HCT116 (cell line): ENCODE data around the gene THSD7A. TPM values are rescaled to one million over a fixed set of nuclear protein-coding genes. Genes with fewer than 3 reads are reported as not detected.
"Not testable (repeated sequence)": the region's sequence is repeated elsewhere in the genome, so short reads cannot be mapped to it uniquely, and the experiment has no call there.

Source experiments
- ATAC-seq: fragments of 200-7000 bp; cut with Tn5 transposase; 2 replicates; pipeline ENCODE4 v1.9.1; 2020; ENCODE audit warnings: mild to moderate bottlenecking, moderate library complexity
- BruUV-seq: library from RNA; stranded (reverse); fragments of 400-500 nt; replicated peaks from 2 replicates; lab custom pipeline; 2021; lab: Mats Ljungman, UMichigan
- CTCF ChIA-PET: fragments of 300-600 bp; sonication (Branson Sonifier 250); formaldehyde crosslinking; loops from one replicate; lab custom pipeline; 2021; ENCODE audit warnings: antibody characterized with exemption; lab: Charles Lee
- POLR2A ChIA-PET: fragments of 300-600, 350-600 bp; sonication (Branson Sonifier 250); formaldehyde crosslinking; loops from one replicate; lab custom pipeline; 2021; ENCODE audit warnings: antibody characterized with exemption; lab: Charles Lee
- RAD21 ChIA-PET, 2 experiments: fragments of 300-600 bp; sonication (Branson Sonifier 250); formaldehyde crosslinking; loops; one replicate each; lab custom pipeline; 2023; ENCODE audit warnings: low total read pairs in 2 of 2; ENCODE audit not compliant: uncharacterized antibody in 2 of 2, unreplicated experiment in 2 of 2, low non-redundant PET in 1 of 2; lab: Charles Lee
- DNase-seq: peaks from one replicate; pipeline ENCODE4 v3.0.0-alpha.2; 2010; ENCODE audit warnings: low read depth, low spot score
- H2AFZ ChIP-seq: fragments of 200-600 bp; shearing (Covaris generic), sonication (generic); 2 replicates; pipeline ENCODE4 v1.6.1; 2017; ENCODE audit warnings: low read depth, mixed run types, mixed read lengths, antibody characterized with exemption, low read length; ENCODE audit not compliant: poor library complexity, severe bottlenecking
- H3K27ac ChIP-seq: 2 replicates; pipeline ENCODE4 v1.5.1; 2012; ENCODE audit warnings: low read depth, low read length
- H3K27me3 ChIP-seq: fragments of 200-600 bp; sonication (generic); 2 replicates; pipeline ENCODE4 v1.6.1; 2016; ENCODE audit warnings: mixed run types, low read length, mixed read lengths; ENCODE audit not compliant: insufficient read depth
- H3K36me3 ChIP-seq, 2 experiments: fragments of 200-500 bp in 1 of 2; fragments of 200-600 bp in 1 of 2; sonication (Bioruptor generic) in 1 of 2; sonication (generic) in 1 of 2; 2 replicates each; pipeline versions ENCODE4 v1.5.1 to v1.6.1; 2014 to 2016; ENCODE audit warnings: low read length in 2 of 2, inconsistent platforms in 1 of 2, mixed read lengths in 1 of 2, mixed run types in 1 of 2; ENCODE audit not compliant: insufficient read depth in 2 of 2, control insufficient read depth in 1 of 2
- H3K4me1 ChIP-seq, 2 experiments: fragments of 200-600 bp in 1 of 2; sonication (generic) in 1 of 2; 2 replicates each; pipeline versions ENCODE4 v1.5.1 to v1.6.1; 2012 to 2017; ENCODE audit warnings: low read length in 2 of 2, inconsistent platforms in 1 of 2, mild to moderate bottlenecking in 1 of 2, mixed read lengths in 1 of 2, mixed run types in 1 of 2, moderate library complexity in 1 of 2; ENCODE audit not compliant: insufficient read depth in 2 of 2, control insufficient read depth in 1 of 2
- H3K4me2 ChIP-seq: fragments of 200-600 bp; sonication (generic); 2 replicates; pipeline ENCODE4 v1.6.1; 2017; ENCODE audit warnings: mixed run types, low read length, mixed read lengths
- H3K4me3 ChIP-seq, 2 experiments: fragments of 200-600 bp in 1 of 2; sonication (generic) in 1 of 2; replicated peaks in 1 of 2; 2 replicates each; pipeline ENCODE4 v1.5.1; 2011 to 2016; ENCODE audit warnings: low read length in 2 of 2, control low read depth in 1 of 2, low read depth in 1 of 2, mild to moderate bottlenecking in 1 of 2, mixed read lengths in 1 of 2, mixed run types in 1 of 2
- H3K79me2 ChIP-seq: fragments of 200-600 bp; sonication (generic); 2 replicates; pipeline ENCODE4 v1.6.1; 2017; ENCODE audit warnings: mild to moderate bottlenecking, mixed run types, low read length, moderate library complexity, mixed read lengths; ENCODE audit not compliant: insufficient read depth
- H3K9ac ChIP-seq: fragments of 200-600 bp; sonication (generic); 2 replicates; pipeline ENCODE4 v1.6.1; 2016; ENCODE audit warnings: low read length, mixed read lengths
- H3K9me2 ChIP-seq: fragments of 200-600 bp; sonication (generic), shearing (Covaris generic); 2 replicates; pipeline ENCODE4 v1.6.1; 2017; ENCODE audit warnings: mixed run types, mild to moderate bottlenecking, moderate library complexity; ENCODE audit not compliant: insufficient read depth
- H3K9me3 ChIP-seq, 2 experiments: fragments of 200-500 bp in 1 of 2; fragments of 200-600 bp in 1 of 2; sonication (Bioruptor generic) in 1 of 2; sonication (generic) in 1 of 2; 2 replicates each; pipeline ENCODE4 v1.6.1; 2014 to 2017; ENCODE audit warnings: low read length in 2 of 2, mixed read lengths in 2 of 2, inconsistent platforms in 1 of 2, low read depth in 1 of 2, mild to moderate bottlenecking in 1 of 2, mixed run types in 1 of 2, moderate library complexity in 1 of 2; ENCODE audit not compliant: control insufficient read depth in 1 of 2, insufficient read depth in 1 of 2
- H4K20me1 ChIP-seq: fragments of 200-600 bp; sonication (generic), shearing (Covaris generic); 2 replicates; pipeline ENCODE4 v1.6.1; 2017; ENCODE audit warnings: mixed run types, mild to moderate bottlenecking, moderate library complexity; ENCODE audit not compliant: insufficient read depth
- CTCF ChIP-seq, 3 experiments: fragments of 200-600 bp in 1 of 3; sonication (generic) in 1 of 3; IDR thresholded peaks in 2 of 3; conservative IDR thresholded peaks in 1 of 3; 2 replicates each; pipeline ENCODE4 v1.5.1; 2012 to 2017; ENCODE audit warnings: low read depth in 2 of 3, low read length in 2 of 3, antibody characterized with exemption in 1 of 3, borderline replicate concordance in 1 of 3, control low read depth in 1 of 3, mild to moderate bottlenecking in 1 of 3, mixed read lengths in 1 of 3, mixed run types in 1 of 3, moderate library complexity in 1 of 3; ENCODE audit not compliant: insufficient read depth in 1 of 3
- ELF1 ChIP-seq: IDR thresholded peaks from 2 replicates; pipeline ENCODE4 v1.6.1; 2012; ENCODE audit warnings: low read depth, borderline replicate concordance
- FOSL1 ChIP-seq: IDR thresholded peaks from 2 replicates; pipeline ENCODE4 v1.6.1; 2012; ENCODE audit warnings: low read depth
- MAX ChIP-seq: IDR thresholded peaks from 2 replicates; pipeline ENCODE4 v1.6.1; 2012
- SP1 ChIP-seq: IDR thresholded peaks from 2 replicates; pipeline ENCODE4 v1.6.1; 2012; ENCODE audit warnings: low read depth
- SRF ChIP-seq: IDR thresholded peaks from 2 replicates; pipeline ENCODE4 v1.6.1; 2012; ENCODE audit warnings: low read depth
- ZBTB33 ChIP-seq: IDR thresholded peaks from 2 replicates; pipeline ENCODE4 v1.6.1; 2011; ENCODE audit warnings: mild to moderate bottlenecking, low read length, moderate library complexity; ENCODE audit not compliant: insufficient replicate concordance; ENCODE audit errors: extremely low read depth
- ZFX ChIP-seq: fragments of 450-650 bp; IDR thresholded peaks from 2 replicates; pipeline ENCODE4 v1.6.1; 2017
- ZNF274 ChIP-seq: fragments of 200-500 bp; sonication (Bioruptor generic); IDR thresholded peaks from 2 replicates; pipeline ENCODE4 v1.6.1; 2014; ENCODE audit warnings: mild to moderate bottlenecking, low read depth, low read length, inconsistent platforms
- intact Hi-C: fragments of 100-400 bp; cut with micrococcal nuclease; formaldehyde crosslinking; loops from 2 replicates; pipeline ENCODE4 v1.10.0; 2022
- total RNA-seq: library from RNA; stranded (reverse); gene quantifications from one replicate; pipeline ENCODE4 v1.2.1, GENCODE V29; 2021; ENCODE audit not compliant: unreplicated experiment

Gene THSD7A
- total RNA-seq, 1 experiment from 2014 or later = 0.05 TPM

- TF ChIP-seq MAX (no peak), ZBTB33 (no peak), ELF1 (no peak), CTCF (IDR thresholded peaks at IDR 0.05 in 2 of 3, conservative IDR thresholded peaks at IDR 0.05 in 1 of 3; ENCODE audit: borderline replicate concordance in 1 of 3, insufficient read depth in 1 of 3, low read depth in 2 of 3, low read length in 2 of 3) (no peak), ZNF274 (no peak), FOSL1 (no peak), SP1 (no peak), SRF (no peak), ZFX (no peak)
These were observed 307.3 kb downstream of the THSD7A start (continued) for GRCh38 chr7:11524476-11525397.

GRCh38 chr7:11521964-11522499 is 310.0 kb downstream of the THSD7A start:
- POLR2A ChIA-PET, intact Hi-C loops: not testable (repeated sequence)

More at GRCh38 chr7:11521964-11522499, 310.0 kb downstream of the THSD7A start:
- H3K79me2 ChIP-seq, H3K4me3 ChIP-seq, H3K4me1 ChIP-seq, ATAC-seq, DNase-seq, H3K9me2 ChIP-seq, CTCF ChIA-PET, H3K9ac ChIP-seq, RAD21 ChIA-PET, H3K4me2 ChIP-seq, H4K20me1 ChIP-seq, H2AFZ ChIP-seq, H3K27me3 ChIP-seq, H3K27ac ChIP-seq, H3K36me3 ChIP-seq, H3K9me3 ChIP-seq, BruUV-seq: not testable (repeated sequence)
